HG03439 (cell line): ENCODE measurements around the gene VGLL1.

ENCODE experiments used
- ATAC-seq: cut with Tn5 transposase; IDR thresholded peaks from one replicate; pipeline ENCODE4 v1.9.1; 2021; ENCODE audit warnings: mild to moderate bottlenecking, moderate library complexity; ENCODE audit not compliant: unreplicated experiment

Gene VGLL1

GRCh38 chrX:136531951-136532350 is at the start of gene VGLL1:
Gene VGLL1 (plus strand): TSS chrX:136532215. CDS start chrX:136536021, 3,806 bp downstream.
- no peak for ATAC-seq

GRCh38 chrX:136487647-136488046 is 44.4 kb upstream of the VGLL1 start, which contains the start of gene BRS3:
Gene BRS3 (plus strand): TSS chrX:136487947. CDS start chrX:136488115, 168 bp downstream.
- ATAC-seq, result no peak

- no peak for ATAC-seq
These were observed 43.3 kb upstream of the VGLL1 start for GRCh38 chrX:136488706-136489105.

- ATAC-seq, result no peak
These were observed 40.2 kb upstream of the VGLL1 start for GRCh38 chrX:136491832-136492231.

- ATAC-seq, result no peak
These were observed 39.0 kb upstream of the VGLL1 start for GRCh38 chrX:136493011-136493410.

- no peak for ATAC-seq
These were observed 37.0 kb upstream of the VGLL1 start for GRCh38 chrX:136495043-136495442.

- no peak for ATAC-seq
These were observed 35.7 kb upstream of the VGLL1 start for GRCh38 chrX:136496186-136496763.

- peak; percentile 83 for ATAC-seq
These were observed 35.1 kb upstream of the VGLL1 start for GRCh38 chrX:136496764-136497555.

- ATAC-seq, result peak; percentile 24
These were observed 34.4 kb upstream of the VGLL1 start, which contains the start of gene HTATSF1 for GRCh38 chrX:136497556-136498052. Gene HTATSF1 (plus strand): TSS chrX:136497592. CDS start chrX:136497685, 93 bp downstream.

GRCh38 chrX:136519069-136519468 is 12.9 kb upstream of the VGLL1 start:
- no peak for ATAC-seq

- no peak for ATAC-seq
These were observed 8.2 kb upstream of the VGLL1 start for GRCh38 chrX:136523770-136524169.

- no peak for ATAC-seq
These were observed 6.0 kb upstream of the VGLL1 start for GRCh38 chrX:136525738-136526606.

- no peak for ATAC-seq
These were observed 3.2 kb upstream of the VGLL1 start for GRCh38 chrX:136528645-136529315.

- ATAC-seq, result no peak
These were observed 2.2 kb upstream of the VGLL1 start for GRCh38 chrX:136529795-136530194.

- ATAC-seq, result no peak
These were observed 2.1 kb downstream of the VGLL1 start for GRCh38 chrX:136534131-136534530.

GRCh38 chrX:136538811-136539210 is 6.8 kb downstream of the VGLL1 start:
- ATAC-seq, result no peak

- ATAC-seq, result no peak
These were observed 8.2 kb downstream of the VGLL1 start for GRCh38 chrX:136540226-136540625.

- no peak for ATAC-seq
These were observed 9.3 kb downstream of the VGLL1 start for GRCh38 chrX:136541294-136541693.

- ATAC-seq, result no peak
These were observed 10.3 kb downstream of the VGLL1 start for GRCh38 chrX:136542281-136542680.

- ATAC-seq, result no peak
These were observed 14.4 kb downstream of the VGLL1 start for GRCh38 chrX:136546371-136546781.

GRCh38 chrX:136549226-136549625 is 17.2 kb downstream of the VGLL1 start:
- ATAC-seq, result no peak
